NCI-H2029 treated with DMSO at 0.1 percent for 48 hours (cell line): Measurements from ENCODE around the gene ACVR2A.

Source experiments
- DNase-seq: peaks from one replicate; lab custom pipeline; 2025; lab: John Stamatoyannopoulos, UW

ACVR2A gene

GRCh38 chr2:147844697-147845410, at the start of gene ACVR2A:
TSS of gene ACVR2A (plus strand) at chr2:147845029. CDS start at chr2:147845153, 124 bp downstream.
- DNase-seq: peak; percentile 58

GRCh38 chr2:147800316-147800715, 44.5 kb upstream of the ACVR2A start:
- DNase-seq: no peak

- DNase-seq: no peak
Measured at GRCh38 chr2:147806846-147807245, 38.0 kb upstream of the ACVR2A start.

GRCh38 chr2:147808520-147808919, 36.3 kb upstream of the ACVR2A start:
- DNase-seq: no peak

GRCh38 chr2:147810883-147811765, 33.7 kb upstream of the ACVR2A start:
- no peak for DNase-seq

- no peak for DNase-seq
Measured at GRCh38 chr2:147818741-147819140, 26.1 kb upstream of the ACVR2A start.

- no peak for DNase-seq
Measured at GRCh38 chr2:147824620-147825019, 20.2 kb upstream of the ACVR2A start.

- DNase-seq: no peak
Measured at GRCh38 chr2:147826278-147827087, 18.3 kb upstream of the ACVR2A start.

GRCh38 chr2:147827088-147827375, 17.8 kb upstream of the ACVR2A start:
- DNase-seq: no peak

- no peak for DNase-seq
Measured at GRCh38 chr2:147829106-147829505, 15.7 kb upstream of the ACVR2A start.

- DNase-seq: no peak
Measured at GRCh38 chr2:147836099-147836498, 8.7 kb upstream of the ACVR2A start.

GRCh38 chr2:147843391-147843863, 1.4 kb upstream of the ACVR2A start:
- no peak for DNase-seq

GRCh38 chr2:147843864-147844696, 749 bp upstream of the ACVR2A start:
- DNase-seq: peak; percentile 45

- no peak for DNase-seq
Measured at GRCh38 chr2:147845411-147845971, 662 bp downstream of the ACVR2A start.

- peak; percentile 20 for DNase-seq
Measured at GRCh38 chr2:147846412-147847081, 1.7 kb downstream of the ACVR2A start.

- no peak for DNase-seq
Measured at GRCh38 chr2:147847746-147848391, 3.0 kb downstream of the ACVR2A start.

GRCh38 chr2:147850838-147851237, 6.0 kb downstream of the ACVR2A start:
- DNase-seq: no peak

GRCh38 chr2:147851244-147851930, 6.6 kb downstream of the ACVR2A start:
- DNase-seq: peak; percentile 55

- no peak for DNase-seq
Measured at GRCh38 chr2:147854557-147855134, 9.8 kb downstream of the ACVR2A start.
